Stimulated activated CD8-positive, alpha-beta memory T cell treated with anti-CD3 and anti-CD28 coated beads, Interleukin-12 subunit alpha, Interleukin-12 subunit beta, amount 100 ng/mL, for 1 hour (primary cell): ENCODE data around the gene FGFR2.

ENCODE experiments used
- DNase-seq: peaks from one replicate; pipeline ENCODE4 v3.0.0-alpha.2; 2020; ENCODE audit warnings: low read depth

Gene FGFR2

DNA sequence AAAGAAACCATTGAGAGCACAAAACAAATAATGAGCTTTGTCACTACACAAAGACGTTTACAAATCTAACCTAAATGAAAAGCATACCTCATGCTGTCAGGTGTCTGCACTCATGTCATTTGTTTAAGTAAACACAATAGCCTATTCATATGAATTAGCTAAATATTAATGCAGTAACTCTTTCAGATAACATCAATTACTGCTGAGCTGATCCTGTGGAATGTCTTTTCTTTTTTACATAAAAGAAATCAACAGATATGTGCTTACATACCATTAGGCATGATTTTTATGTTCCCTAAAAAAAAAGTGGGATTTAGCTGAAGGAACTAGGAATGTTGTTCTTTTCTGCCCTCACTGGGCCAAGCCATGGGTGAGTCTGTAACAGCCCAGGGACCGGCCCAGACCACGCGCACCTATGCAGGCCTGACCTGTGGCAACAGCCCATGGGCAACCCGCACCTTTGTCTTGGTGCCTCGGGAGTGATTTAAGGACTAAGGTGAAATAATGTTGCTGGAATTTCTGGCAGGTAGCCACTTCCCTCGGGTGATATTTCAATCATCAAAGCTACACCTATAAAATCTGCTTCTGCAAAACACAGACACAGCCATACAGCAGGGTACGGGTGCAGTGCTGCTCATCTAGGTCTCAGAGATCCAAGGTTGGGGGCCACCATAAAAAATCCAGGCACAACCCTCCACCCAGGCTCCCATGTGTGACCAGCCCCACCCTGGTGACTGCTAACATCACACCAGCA is 44.6 kb downstream of the FGFR2 start:
- DNase-seq, result no peak

DNA sequence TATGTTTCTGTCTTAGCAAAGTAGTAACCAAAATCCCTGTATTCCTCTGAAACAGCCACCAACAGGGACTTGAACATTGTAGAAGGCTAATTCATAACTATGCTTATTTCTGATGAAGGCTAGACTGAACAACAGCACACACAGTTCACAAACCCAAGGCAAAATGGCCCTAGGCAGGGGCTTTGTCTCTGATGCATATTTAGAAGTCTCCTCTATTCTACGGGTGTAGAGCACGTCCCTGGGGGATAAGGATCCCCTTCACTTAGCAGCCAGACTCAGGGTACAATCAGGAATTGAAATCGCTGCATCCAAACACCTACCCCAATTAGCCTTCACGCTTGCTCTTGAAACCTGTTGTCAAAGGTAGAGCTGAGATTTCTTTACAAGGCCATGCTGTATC is 45.5 kb downstream of the FGFR2 start:
- DNase-seq, result no peak

DNA sequence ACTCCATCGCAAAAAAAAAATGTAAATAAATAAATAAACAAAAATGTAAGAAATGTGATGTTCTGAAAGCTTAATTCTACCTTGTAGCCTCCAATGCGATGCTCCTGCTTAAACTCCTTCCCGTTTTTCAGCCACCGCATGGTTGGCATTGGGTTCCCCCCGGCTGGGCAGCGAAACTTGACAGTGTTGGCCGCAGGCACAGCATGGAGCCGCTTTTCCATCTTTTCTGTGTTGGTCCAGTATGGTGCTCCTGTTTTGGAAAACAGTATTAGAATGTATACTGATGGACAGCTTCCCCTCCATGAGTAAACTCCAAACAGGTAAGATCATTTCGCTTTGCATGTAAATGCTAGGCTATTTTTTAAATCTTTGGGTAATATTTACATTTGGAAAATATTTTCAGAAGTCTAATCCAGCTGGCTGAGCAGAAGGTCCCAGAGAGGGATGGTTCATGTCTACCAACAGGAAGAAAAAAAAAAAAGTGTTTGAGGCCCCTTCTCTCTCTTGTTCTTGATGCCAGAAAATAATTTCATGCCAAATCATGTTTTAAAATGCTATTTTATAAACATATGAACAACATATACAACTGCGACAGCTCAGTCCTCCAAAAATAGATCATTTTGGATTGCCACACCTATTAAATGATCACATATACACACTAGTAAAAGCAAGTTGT is 46.9 kb downstream of the FGFR2 start:
- no peak for DNase-seq

DNA sequence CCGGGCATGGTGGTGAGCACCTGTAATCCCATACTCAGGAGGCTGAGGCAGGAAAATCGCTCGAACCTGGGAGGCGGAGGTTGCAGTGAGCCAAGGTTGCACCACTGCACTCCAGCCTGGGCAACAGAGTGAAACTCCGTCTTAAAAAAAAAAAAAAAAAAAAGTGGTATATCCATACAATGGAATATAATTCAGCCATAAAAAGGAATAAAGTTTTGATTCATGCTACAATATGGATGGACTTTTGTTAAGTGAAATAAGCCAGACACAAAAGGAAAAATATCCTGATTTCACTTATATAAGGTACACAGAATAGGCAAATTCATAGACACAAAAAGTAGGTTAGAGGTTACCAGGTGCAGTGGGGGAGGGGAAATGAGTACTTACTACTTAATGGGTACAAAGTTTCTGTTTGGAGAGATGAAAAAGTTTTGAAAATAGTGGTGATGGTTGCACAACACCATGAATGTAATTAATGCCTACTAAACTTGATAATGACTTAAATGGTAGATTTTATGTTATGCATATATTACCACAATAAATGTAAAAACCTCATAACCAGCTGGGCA is 53.9 kb downstream of the FGFR2 start:
- no peak for DNase-seq

DNA sequence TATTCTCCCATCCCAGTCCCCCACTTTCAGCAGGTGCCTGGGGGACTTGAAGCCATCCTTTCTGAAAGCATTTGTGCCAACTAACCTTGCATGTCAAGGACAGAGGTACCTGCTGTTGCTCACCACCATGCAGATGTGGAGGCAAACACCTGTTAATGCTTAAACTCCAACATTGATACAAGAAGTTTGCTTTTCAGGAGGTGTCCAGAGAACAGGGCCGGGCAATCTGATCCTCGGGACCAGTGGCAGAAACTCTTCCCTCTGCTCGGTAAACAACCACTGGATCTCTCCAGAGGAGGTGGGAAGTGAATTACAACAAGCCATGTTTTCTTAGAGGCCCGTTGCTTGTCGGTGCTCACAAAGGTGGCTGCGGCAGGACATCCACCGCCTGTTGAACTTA is 54.7 kb downstream of the FGFR2 start:
- DNase-seq, result no peak

DNA sequence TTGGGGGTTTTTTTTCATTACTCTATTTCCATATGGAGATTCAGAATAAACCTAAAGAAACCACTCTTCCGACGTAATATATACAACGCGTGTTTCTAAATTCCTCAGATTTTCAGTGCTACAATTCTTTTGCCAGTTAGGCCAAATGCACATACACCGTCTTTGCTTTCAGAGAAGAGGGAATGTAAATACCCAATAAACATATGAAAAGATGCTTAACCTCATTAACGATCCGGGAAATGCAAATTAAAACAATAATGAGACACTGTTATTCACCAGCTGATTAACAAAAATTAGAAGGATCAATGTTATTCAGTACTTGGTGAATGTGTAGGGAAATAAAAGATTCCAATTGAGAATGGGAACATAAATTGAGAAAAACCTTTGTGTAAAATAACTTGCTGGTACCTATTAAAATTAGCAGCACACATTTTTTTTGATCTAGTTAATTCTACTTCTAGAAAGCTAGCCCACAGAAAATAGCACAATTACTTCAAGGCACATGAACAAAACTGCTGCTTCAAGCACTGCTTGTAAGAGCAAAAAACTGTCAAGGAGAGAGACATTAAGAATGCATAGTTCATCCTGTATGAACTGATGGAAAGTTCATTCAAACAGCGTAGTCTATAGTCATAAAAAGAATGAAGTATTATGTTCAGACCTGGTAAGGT is 56.7 kb downstream of the FGFR2 start:
- DNase-seq, result no peak

DNA sequence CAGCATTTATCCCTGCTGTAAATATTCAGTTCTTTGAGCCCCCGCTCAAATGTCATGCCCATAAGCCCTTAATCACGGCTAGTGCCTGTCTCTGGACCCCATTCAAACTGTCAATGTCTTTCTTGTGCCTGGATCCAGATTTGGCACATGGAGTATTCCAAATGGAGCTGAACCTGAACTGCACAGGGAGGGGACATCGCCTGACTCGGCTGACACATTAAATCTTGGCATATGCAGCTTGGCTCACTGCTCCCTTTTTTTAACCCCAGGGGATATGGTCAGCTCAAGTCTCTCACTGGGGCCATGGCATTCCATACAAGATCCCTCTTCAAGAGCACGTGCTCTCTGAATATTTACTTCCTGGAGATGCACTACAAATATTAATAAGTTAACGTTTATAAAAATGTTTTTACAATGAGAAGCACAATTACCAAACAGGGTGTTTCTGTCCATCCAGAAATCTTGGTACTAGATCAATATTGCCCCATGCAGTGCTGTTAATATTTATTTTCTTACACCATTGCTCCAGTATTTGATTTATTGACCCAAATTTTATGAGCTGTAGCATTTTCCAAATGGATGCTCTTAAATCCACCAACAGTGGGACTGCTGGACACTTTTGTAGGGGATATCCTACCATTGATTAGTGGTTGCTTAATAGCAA is 57.4 kb downstream of the FGFR2 start:
- DNase-seq, result no peak

DNA sequence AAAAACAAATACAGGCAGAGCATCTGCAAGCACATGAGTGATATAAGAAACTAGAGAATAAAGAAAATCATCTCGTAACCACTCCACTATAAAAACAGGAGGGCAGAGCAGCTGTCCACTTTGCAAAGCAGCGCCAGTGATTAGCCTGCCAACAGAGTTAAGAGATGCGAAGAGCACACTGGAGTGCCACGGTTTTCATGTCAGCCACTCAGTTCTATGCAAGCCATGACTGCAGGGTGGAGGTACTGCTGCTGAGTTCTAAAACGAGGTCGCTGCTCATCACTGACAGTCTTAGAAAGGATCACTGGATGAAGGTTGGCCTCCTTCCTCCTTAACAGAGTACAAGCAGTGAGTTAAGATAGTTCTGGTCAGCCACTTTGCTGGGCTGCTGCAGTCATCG is 58.5 kb downstream of the FGFR2 start:
- DNase-seq, result no peak

DNA sequence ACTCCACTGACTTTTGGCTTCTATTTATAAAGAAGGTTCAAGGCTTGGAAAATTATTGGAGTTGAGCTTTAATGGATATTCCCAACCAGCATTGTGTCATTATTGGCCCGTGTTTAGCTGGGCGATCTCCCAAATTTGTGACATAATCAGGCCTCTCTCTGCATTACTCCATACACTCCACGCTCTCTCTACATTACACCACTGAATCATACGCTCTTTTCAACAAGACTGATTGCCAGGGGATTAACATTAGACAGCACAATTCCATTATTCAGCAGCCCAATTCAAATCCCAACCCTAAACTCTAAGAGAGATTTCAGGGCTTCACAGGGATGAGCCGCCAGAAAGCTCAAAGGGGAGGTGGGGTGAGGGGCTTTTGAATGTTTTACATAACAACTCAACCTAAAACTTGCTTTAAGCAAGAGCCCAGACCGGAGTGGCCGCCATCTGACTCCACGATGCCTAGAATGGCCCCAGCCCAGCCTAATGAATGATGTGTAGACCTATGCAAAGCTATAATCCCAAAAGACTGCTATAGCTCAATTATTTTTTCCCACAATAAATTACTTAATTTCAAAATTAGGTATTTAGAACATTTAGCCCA is 61.8 kb downstream of the FGFR2 start:
- DNase-seq, result no peak

DNA sequence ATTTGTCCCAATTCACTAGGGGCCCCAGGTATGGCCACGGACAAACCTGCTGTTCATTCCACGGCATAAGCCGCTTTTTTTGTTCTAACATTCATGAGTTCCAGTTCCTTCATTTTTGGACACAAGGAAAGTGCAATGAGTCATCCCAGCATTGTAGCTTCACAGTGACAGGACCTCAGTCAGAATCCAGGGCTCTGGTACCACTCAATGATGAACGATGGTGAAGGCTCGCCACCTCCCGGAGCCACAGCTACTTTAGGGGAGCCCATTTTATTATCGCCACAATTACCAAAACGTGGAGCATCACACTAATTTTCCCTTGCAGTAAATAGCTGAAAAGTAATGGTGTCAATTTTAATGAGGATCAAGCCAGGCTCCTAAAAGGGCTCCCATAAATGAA is 62.9 kb downstream of the FGFR2 start:
- no peak for DNase-seq

DNA sequence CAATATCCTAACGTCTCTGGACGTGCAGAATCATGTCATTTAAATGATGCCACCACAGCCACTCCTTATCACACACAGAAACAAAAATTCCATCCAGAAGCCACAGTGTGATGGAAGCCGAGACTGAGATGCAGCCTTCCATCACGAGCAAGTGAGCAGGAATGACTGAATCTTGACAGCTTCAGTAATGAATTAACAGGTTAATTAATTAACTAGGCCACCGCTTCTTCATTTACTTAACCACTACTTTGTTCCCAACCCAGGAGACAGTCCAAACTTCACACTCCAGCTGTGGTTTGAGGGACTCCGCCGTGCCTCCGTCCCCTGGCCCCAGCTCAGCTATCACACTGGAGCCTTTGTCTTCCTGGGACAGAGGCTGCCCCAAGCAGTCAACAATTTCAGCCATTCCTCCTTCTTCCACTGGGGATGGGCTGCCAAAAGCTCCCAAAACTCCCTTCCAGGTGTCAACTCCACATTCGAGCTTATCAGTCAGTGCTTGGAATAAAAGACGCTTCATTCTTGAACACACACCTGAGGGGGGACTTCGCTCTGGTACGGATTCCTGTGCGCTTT is 65.9 kb downstream of the FGFR2 start:
- no peak for DNase-seq

DNA sequence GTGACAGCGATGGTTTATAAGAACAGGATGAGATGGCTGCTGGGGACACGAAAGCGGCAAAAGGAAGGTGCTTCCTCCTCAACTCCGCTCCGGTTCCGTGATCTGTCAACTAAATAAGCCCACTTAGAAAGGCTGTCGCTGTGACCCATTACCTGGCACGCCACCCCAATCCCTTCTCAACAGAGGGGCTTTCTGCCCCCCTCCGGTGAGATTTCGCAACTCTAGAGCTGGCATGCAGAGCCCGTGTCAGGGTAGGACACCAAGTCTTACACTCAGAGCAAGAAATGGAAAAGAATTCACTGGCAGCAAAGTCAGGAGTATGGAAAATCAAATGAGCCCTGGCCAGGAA is 66.4 kb downstream of the FGFR2 start:
- DNase-seq, result no peak

DNA sequence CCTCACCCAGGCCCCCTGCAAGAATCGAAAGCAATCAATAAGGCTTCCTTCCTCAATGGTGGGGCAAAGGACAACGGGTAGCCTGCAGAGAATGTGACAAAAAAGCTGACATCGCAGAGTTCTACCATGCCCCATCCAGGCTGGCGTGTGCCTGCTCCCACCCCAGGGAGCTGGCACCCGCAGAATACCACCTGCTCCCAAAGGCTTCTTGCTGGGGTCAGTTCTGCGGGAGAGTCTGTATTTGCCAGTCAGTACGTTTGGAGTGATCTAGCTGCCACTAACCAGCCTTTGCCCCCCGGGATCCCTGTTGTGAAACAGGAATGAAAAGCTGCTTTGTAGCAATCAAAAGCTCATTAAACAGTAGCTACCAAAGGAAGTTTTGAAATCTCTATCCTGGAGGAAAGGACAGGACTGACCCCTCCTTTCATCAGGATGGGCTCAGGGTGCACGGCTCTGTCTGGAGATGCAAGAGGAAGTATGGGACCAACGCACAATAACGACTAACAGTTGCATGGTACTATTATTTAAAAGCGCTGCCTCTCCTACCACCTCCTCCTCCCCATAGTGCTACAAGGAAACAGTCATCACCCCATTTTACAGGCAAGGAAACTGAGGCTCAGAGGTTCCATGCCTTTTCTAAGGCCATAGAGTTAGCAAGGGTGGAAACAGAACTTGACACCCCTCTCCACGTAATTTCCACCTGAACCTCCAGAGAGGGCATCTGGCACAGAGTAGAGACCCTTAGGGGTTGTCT is 67.0 kb downstream of the FGFR2 start:
- DNase-seq, result no peak

DNA sequence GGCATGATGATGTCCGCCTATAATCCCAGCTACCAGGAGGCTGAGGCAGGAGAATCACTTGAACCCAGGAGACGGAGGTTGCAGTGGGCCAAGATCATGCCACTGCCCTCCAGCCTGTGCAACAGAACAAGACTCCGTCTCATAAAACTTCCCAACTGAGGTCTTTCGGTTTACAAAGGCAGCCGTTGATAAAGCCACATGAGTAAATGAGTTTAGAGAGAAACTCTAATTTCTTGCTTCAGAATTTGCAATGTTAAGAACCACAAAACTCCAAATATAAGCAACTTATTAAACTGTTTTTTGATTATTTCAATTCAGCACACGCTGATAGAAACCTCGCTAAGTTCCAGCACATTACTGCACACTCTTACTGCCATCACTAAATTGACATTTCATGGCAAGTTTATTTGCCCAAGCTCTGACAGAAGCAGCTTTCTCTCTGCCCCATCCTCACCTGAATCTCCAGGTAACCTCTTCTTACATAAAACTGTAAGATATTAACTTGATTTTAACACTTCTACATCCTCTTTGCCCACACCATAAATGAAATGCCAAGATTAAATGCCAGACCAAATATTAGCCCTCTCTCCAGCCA is 67.7 kb downstream of the FGFR2 start:
- DNase-seq, result no peak

DNA sequence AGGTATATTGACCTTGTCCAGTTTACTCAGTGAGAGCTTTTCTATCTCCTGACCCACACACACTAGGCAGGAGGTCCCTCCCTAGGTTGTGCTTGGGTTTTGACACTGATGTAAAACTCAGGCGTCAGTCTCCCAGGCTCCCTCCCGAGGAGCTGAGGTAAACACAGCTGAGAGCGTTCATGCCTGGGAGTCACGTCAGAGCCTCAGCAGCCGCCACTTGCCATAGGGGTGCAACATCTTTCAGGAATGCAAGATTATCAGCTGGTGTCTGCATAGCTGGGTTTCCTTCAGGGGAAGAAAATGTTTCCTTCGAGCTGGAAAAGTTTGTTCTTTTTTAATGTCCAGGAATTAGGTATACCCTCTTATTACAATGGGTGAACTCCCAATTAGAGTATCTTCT is 70.6 kb downstream of the FGFR2 start:
- no peak for DNase-seq

DNA sequence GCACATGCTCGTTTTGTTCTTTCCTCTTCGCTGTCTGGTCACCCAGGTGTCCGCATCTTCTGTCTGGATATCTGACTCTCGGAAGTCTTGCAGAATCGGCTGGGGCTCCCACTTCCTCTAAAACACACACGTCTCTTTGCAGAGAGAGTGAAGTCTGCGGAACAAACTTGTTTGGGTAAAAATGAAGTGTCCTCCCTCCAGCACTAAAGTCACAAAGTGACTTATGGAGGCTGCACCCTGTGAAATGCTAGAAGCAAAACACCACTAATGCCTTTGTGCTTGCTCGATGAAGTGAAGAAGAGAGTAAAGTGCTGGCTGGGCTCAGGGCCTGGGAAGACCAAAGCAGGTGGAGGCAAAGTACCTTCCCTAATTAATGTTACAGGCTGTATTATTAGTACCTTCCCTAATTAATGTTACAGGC is 71.4 kb downstream of the FGFR2 start:
- no peak for DNase-seq

DNA sequence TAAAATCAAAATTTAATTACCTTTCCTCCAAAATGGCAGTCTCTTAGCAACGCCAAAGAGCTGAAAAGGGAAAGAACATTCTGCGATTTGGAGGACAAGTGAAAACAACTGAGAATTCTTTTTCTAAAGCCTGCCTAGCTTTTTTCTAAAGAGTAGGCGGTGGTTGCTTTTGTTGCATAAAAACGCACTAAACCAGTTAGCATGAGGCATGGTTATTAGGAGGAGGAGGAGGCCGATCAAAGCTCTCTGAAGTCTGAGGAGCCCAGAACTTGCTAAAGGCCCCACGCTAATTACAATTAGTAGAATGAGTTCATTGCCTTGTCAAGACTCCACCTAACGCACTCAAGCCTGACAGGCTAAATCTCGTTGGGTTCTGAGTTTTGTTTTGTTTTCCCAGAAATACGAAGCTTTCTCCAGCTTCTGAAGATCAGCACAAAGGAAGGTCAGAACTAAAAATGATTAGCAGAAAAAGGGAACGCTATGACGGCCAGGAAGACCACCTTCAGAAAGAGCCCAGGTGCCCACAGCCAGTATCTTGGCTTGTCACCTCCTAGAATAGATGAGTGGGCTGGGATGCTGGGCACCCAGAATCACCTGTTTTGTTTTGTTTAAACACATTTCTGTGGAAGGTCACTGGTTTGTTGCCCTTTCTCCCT is 72.0 kb downstream of the FGFR2 start:
- no peak for DNase-seq

DNA sequence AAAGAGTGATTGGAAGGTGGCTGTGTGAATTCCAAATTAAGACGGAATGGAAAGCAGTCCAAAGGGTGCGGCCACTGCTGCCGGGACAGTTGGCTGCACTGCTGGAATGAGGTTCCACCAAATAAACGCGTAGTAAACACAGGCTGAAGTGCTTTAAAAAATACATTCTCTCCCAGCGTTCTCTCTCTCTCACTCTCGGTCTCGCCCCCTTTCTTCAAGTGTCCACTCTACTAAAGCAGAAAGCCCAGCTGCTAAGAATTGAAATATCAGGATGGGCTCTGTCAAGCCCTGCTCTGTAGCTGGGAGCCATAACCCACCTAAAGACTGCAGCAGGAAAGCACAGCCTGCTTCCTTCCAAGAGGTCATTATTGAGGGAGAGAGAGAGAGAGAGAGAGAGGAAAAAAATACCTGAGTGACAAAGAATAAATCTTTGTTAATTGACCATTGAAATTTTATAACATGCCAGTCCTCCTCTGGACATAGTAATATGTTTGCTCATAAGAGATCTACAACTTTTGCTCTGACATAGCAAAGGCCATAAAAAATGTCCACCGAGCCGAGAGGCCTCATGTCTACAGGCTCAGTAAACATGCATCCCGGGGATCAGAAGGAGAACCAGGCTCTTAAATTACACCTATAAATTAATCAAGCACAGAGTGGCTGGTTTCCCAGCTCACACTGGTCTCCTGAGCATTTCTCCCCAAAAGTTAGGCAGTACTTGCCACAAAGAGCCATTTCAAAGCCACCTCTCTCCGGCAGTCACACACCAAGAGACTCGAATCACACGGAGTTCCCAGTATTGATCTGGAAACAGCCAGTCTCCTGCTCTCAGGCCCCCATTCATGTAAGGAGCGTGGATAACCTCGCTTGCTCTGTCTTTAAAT is 72.8 kb downstream of the FGFR2 start:
- DNase-seq, result no peak
